Subcutaneous adipose tissue (tissue), 4 donors: Measurements from ENCODE around the gene IGSF8. TPM values are rescaled to one million over a fixed set of nuclear protein-coding genes. Genes with fewer than 3 reads are reported as not detected.

ENCODE experiments used
- total RNA-seq, 4 donors: library from RNA; depleted of rRNA; stranded (reverse); fragments of >200 nt; gene quantifications; one replicate each; pipeline ENCODE4 v1.1.0, GENCODE V29; 2016
- TF ChIP-seq, protein P1 (sequence below): fragments of 450-650 bp; IDR thresholded peaks from one replicate; pipeline ENCODE4 v1.5.1; 2016; ENCODE audit warnings: low read depth, mild to moderate bottlenecking, control low read depth, antibody characterized with exemption, moderate library complexity

Gene IGSF8
- total RNA-seq, 4 donors from 2014 or later, result 6.4 to 28.8 (median 18.7) TPM

GRCh38 chr1:160066829-160067745, 31.3 kb downstream of the IGSF8 start:
- TF ChIP-seq, protein P1, sequence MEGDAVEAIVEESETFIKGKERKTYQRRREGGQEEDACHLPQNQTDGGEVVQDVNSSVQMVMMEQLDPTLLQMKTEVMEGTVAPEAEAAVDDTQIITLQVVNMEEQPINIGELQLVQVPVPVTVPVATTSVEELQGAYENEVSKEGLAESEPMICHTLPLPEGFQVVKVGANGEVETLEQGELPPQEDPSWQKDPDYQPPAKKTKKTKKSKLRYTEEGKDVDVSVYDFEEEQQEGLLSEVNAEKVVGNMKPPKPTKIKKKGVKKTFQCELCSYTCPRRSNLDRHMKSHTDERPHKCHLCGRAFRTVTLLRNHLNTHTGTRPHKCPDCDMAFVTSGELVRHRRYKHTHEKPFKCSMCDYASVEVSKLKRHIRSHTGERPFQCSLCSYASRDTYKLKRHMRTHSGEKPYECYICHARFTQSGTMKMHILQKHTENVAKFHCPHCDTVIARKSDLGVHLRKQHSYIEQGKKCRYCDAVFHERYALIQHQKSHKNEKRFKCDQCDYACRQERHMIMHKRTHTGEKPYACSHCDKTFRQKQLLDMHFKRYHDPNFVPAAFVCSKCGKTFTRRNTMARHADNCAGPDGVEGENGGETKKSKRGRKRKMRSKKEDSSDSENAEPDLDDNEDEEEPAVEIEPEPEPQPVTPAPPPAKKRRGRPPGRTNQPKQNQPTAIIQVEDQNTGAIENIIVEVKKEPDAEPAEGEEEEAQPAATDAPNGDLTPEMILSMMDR, result no peak

DNA sequence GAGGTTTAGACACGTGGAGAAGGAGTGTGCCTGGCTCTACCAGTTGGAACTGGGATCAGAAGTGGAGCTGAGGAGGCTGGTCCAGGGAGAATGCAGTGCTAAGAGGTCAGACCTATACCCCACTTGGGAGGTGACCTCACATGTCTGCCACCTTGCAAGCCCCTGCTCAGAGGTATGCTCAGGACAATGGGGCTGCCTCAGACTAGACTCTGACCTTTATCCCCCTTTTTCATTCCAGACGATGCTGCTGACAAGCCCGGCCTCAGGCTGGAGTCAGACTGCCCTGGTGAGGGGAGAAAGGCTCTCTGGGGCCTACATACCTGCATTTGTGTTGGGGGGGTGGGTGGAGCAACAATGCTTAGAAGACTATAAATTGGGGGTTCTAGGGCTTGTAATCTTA, 33.7 kb downstream of the IGSF8 start:
- TF ChIP-seq, protein P1, result no peak

DNA sequence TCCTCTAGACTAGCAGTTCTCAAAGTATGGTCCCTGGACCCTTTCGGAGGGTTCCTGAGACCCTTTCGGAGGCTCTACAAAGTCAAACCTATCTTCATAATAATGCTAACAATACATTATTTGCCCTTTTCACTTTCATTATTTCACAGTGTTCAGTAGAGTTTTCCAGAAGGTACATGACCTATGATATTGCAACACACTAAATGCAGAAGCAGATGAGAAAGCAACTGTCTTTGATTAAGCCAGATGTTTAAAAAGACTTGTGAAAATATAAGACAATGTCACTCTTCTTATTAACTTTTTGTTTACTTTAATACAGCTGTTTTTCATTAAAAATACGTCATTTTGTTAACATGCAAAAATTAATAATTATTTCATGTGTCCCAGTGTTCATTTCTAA, 34.3 kb downstream of the IGSF8 start:
- TF ChIP-seq, protein P1, result no peak

DNA sequence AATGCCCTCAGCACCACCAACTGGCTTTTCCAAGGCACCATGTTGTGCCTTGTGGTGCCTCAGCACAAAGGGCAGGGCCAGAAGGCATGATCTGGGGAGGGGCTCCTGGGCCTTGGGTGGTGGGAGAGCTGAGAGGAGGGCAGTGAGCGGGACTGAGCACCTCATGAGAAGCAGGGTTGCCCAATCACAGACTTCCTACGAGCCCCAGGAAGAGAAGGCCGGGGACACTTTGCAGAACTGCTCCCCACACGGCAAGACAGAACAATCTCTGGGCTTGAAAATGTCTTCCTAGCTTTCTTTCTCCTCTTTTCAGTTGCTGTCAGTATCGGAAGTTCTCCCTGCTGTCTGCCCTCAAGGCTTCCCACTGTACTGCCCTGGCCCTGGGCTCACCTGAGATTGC, 35.2 kb downstream of the IGSF8 start:
- TF ChIP-seq, protein P1, result no peak

DNA sequence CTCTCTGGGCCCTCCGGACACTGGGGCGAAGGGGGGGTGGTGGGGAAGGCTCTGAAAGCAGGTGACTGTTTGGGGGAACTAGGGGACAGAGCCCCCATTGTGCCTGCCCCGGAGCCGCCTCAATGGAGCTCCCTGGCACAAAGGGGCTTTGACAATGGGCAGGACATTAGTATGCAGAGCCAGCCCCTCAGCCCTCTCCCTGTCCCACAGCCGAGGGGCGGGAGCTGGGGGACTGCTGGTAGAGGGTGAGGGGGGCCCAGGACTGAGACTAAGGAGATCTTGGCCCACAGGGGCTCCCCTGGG, 36.2 kb downstream of the IGSF8 start:
- TF ChIP-seq, protein P1, result no peak

DNA sequence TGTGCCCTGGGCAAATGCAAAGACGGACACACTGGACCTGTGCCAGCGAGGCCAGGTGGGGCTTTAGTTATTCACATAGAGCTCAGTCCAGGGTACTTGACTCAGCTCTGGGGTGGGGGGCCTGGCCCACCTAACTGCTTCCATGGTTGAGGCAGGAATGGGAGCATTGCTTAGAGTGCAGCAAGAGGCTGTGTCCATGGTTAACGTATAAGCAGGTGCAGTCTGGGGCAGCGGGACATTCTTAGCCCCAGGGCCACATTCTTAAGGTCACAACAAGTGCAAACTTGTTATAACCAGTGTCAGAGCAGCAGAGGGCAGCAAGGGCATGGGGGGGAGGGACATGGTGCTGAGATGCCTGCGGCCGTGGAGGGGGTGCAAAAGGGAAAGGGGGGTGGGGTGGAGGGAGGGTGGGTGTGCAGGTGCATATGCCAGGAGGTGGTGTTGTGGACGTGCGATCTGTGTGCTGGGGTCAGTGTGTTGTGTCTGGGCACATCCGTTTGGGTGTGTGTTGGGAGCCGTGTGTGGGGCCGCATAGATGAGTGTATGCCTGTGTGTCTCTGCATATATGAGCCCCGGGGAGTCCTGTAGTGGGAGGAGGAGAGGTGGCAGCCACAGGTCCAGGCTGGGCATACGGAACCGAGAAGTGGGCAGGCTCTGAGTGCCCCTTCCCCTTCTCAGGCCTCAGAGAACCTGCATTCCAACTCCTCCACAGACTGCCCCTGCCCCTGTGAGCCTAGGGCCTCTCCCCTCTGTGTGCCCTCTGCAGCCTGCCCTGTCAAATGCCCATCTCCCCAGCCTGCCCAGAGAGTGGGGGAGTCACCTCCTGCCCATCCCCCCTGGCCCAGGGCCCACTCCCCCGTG, 36.8 kb downstream of the IGSF8 start:
- TF ChIP-seq, protein P1, result no peak

GRCh38 chr1:160058087-160058486, 40.3 kb downstream of the IGSF8 start:
- TF ChIP-seq, protein P1, result no peak
